NCI-H1694 (cell line): ENCODE data around the gene PRELP.

ENCODE experiments used
- DNase-seq: peaks from one replicate; lab custom pipeline; 2025; lab: John Stamatoyannopoulos, UW

PRELP gene

GRCh38 chr1:203524152-203524551 is 48.5 kb downstream of the PRELP start:
- DNase-seq: no peak

- DNase-seq: no peak
These were observed 49.2 kb downstream of the PRELP start for GRCh38 chr1:203524824-203525223.

DNA sequence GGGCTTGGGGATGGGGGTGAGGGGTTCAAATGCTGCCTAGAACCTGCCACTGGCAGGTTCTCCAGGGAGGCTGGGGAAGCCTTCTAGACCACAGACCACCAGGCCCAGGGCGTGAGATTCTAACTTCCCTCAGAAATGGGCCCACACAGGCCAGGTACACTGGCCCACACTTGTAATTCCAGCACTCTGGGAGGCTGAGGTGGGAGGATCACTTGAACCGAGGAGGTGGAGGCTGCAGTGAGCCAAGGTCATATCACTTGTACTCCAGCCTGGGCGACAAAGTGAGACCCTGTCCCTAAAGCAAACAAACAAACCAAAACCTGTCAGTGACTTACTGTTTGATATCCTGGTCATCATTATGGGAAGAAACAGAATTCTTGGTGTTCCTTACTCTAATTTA is 50.1 kb downstream of the PRELP start:
- DNase-seq: no peak

GRCh38 chr1:203526130-203526529 is 50.5 kb downstream of the PRELP start:
- DNase-seq: no peak

- DNase-seq: no peak
These were observed 51.0 kb downstream of the PRELP start for GRCh38 chr1:203526572-203526971.

DNA sequence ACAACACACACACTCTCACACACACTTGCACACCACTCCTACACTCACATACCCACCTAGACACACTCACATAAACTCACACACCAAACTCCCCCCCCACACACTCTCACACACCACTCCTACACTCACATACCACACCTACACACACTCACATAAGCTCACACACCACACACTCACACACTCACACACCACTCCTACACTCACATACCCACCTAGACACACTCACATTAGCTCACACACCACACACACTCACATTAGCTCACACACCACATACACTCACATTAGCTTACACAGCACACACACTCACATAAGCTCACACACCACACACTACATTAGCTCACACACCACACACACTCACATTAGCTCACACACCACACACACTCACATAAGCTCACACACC is 51.4 kb downstream of the PRELP start:
- no peak for DNase-seq

- peak; percentile 82 for DNase-seq
These were observed 52.5 kb downstream of the PRELP start for GRCh38 chr1:203528063-203528462.

DNA sequence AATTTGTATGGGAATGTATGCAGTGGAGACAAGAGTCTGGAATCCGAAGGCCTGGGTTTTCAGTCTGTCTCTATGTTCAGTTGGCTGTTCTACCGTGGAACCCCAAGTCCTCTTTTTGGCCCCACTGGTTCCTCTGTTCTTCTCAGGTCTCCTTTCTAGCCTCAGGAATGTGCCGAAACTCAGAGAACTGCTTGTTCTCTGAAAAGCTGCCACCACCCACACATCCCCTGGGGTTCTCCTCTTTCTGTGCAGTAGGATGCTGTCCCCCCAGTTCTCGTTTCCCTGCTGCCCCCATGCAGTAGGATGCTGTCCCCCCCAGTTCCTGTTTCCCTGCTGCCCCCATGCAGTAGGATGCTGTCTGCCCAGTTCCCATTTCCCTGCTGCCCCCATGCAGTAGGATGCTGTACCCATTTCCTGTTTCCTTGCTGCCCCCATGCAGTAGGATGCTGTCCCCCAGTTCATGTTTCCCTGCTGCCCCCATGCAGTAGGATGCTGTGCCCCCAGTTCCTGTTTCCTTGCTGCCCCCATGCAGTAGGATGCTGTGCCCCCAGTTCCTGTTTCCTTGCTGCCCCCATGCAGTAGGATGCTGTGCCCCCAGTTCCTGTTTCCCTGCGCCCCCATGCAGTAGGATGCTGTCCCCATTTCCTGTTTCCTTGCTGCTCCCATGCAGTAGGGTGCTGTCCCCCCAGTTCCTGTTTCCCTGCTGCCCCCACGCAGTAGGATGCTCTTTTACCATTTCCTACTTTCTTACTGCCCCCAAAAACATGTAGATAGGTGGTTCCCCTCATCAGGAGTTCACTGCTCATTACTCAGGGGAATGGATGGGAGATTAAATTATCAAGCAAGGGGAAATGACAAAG is 53.6 kb downstream of the PRELP start:
- no peak for DNase-seq

DNA sequence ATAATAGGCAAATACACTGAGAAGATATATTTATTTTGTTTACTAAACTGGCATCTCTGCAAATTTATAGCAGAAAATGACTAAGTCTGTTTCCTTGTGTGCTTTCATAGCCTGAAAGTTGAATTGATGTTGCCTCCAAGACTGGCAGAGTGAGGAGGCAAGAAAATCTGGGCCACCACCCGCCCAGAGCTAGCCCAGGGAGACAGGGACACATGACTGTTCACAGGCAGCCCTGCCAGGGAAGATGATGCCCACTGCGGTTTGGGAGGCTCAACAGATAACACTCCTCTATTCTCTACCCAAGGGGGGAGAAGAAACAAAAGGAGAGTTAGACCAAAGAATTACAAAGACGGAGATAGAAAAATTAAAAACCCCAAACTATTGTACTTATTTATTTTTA is 55.5 kb downstream of the PRELP start:
- no peak for DNase-seq

GRCh38 chr1:203534012-203534411 is 58.4 kb downstream of the PRELP start:
- no peak for DNase-seq

DNA sequence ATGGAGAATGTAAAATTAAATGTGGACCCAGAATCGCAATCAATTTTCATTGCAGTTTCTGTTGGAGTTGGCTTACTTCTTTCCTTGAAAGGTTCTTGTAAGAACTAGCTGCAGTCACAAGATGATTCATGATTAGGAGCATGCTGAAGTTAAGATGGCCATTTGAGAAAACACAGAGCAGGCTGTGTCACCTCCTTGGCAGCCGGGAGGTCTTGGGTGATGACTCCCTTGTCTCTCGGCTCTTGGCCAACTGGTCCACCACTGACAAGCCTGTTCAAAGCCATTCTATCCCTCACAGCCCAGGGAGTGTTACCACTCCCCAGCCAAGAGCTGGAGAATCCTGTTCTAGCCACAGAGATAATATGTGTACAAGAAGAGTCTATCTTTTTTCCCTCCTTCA is 58.9 kb downstream of the PRELP start:
- DNase-seq: no peak

- no peak for DNase-seq
These were observed 61.0 kb downstream of the PRELP start for GRCh38 chr1:203536575-203536974.

DNA sequence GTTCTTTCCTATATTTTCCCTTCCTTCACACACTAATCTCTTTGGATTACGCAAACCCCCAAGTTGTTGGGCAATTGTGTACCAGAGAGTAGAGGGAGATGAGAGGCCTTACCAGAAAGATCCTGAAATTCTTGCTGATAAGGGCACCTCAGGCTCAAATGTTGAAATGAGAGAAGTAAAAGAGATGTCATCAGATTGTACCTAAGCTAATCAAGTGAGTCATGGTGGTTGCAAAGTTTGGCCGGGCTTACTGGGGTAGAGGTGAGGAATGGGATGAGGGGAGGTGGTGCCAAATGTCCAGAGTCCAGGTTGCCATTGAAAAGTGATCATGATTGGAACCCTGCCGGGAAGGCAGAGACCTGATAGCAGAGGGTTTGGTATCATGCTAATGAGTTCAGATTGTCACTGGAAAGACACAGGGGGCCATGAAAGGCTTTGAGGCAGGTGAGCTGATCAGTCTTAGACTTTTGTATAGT is 61.4 kb downstream of the PRELP start:
- DNase-seq: no peak

- no peak for DNase-seq
These were observed 62.3 kb downstream of the PRELP start for GRCh38 chr1:203537806-203538464.

DNA sequence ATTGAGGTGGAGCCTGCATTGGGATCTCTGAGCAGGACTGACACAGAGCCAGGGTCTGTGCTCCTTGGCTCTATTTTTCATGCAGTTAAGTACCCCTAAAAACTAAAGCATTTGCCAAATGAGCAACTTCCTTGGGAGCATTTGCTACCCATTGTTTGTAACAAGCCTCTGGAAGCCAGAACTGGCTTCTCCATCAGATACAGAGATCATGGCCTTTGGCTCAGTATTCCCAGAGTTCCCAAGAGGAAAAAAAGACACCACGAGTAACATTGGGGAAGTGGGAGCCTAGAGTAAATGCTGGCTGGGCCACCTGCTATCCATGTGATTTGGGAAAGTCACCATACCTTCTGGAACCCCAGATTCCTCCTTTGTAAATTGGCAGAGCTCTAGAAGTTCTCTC is 63.1 kb downstream of the PRELP start:
- DNase-seq: no peak

- no peak for DNase-seq
These were observed 64.4 kb downstream of the PRELP start for GRCh38 chr1:203539831-203540546.
